DMS79 treated with DMSO at 0.1 percent for 48 hours (cell line): ENCODE results near the gene KIF4A.

ENCODE experiments used
- DNase-seq: peaks from one replicate; lab custom pipeline; 2025; lab: John Stamatoyannopoulos, UW

The KIF4A gene

DNA sequence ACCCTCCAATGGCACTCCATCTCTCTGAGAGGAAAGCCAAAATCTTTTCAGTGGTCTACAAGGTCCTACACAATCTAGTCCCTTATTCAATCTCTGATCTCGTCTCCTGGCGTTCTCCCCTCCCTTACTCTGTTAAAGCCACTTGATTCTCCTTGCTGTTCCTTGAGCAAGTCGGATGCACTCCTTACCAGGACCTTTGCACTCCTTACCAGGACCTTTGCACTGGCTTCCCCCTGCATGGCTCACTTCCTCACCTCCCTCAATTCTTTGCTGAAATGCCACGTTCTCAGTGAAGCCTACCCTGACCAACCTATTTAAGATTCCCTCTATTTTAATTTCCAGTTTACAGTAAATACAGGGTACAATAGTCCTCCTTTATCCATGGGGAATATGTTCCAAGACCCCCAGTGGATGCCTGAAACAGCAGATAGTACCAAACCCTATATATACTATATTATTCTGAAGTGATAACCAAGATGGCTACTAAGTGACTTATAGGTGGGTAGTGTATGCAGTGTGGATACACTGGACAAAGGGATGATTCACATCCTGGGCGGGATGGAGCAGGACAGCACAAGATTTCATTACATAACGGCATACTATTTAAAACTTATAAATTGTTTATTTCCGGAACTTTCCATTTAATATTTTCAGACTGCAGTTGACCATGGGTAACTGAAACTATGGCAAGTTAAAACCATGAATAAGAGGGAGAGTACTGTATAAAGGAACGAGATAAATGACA, 148.2 kb downstream of the KIF4A start:
- no peak for DNase-seq

DNA sequence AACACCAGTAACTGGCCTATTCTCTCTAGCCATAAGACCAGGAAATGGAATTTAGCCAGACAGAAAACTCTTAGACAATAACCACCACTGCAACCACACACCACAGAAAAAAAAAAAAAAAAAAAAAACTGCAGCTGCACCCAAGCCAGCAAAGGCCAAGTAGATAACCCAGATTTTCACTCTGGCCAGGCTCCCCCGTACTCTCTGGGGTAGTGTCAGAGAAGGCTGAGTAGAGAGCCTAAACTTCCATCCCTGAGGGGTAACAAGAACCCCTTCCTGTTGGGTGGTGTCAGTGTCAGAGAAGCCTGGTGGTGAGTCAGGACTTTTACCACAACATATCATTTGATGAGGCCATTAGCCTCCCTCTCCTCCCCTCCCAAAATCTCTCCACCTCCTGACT, 149.1 kb downstream of the KIF4A start:
- DNase-seq = no peak

DNA sequence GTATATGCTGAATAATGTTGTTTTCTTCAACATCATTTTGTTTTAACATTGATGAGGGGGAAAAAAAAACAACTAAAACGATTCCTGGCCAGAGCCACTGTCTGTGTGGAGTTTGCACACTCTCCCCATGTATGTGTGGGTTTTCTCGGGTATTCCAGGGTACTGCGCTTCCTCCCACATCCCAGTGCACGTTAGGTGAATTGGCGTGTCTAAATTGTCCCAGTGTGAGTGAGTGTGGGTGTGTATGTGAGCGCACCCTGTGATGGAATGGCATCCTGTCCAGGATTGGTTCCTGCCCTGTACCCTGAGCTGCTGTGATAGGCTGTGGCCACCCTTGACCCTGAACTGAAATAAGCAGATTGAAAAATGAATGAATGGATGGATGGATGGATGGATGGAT, 152.3 kb downstream of the KIF4A start:
- no peak for DNase-seq

DNA sequence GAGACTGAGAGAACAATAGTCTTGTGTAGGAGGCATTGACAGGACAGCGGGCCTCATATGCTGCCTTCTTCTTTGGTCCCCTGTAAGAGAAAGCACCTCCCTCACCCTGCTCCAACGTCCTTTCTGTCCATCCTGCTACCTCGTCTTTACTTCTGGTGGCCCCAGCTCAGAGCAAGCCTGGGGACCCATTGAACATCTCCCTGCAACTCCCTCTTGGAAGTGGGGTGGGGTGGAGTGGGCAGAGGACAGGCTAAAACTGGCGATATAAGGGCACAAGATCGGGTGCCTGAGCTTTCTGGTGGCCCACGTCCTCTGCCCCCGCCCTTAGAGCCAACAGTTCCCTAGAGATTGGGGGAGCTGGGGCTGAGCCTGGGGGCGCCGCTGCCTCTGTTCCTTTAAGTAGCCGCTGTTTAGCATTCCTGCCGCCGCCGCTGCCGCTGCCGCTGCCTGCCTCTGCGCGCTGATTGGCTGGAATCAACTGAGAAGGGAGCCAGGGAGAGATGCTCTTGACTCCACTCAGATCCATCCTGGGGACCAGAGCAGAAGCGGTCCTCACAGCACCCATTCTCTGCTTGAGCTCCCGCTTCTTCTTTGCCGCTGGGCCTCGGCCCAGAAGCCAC, 154.5 kb downstream of the KIF4A start, which contains the start of gene DLG3:
Gene DLG3 (plus strand): TSS at position 510 of the 620 bp plus-strand sequence. CDS start 367 bp downstream, outside the sequence.
- DNase-seq = peak; percentile 33

- DNase-seq = no peak
Observed at GRCh38 chrX:70444946-70445656, 155.2 kb downstream of the KIF4A start.

GRCh38 chrX:70445951-70446350, 156.0 kb downstream of the KIF4A start:
- DNase-seq = no peak

- no peak for DNase-seq
Observed at GRCh38 chrX:70446380-70447350, 156.8 kb downstream of the KIF4A start.

DNA sequence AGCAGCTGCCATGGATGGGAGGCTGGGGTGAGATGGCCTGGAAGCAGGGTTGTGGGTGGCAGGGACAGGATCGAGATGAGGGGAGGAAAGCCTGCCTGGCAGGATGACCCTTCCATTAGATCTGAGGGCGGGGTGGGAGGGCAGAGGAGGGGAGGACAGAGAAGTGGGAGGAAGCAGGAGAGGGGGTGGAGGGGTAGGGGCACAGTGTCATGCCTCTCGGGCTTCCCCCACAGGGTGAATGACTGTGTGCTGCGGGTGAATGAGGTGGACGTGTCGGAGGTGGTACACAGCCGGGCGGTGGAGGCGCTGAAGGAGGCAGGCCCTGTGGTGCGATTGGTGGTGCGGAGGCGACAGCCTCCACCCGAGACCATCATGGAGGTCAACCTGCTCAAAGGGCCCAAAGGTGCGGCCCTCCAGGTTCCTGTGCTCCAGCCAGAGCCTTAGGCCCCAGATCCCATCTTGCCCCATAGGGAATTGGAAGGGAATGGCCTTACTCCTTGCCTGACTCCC, 159.6 kb downstream of the KIF4A start:
- no peak for DNase-seq

GRCh38 chrX:70452143-70452733, 162.3 kb downstream of the KIF4A start:
- DNase-seq = peak; percentile 39

DNA sequence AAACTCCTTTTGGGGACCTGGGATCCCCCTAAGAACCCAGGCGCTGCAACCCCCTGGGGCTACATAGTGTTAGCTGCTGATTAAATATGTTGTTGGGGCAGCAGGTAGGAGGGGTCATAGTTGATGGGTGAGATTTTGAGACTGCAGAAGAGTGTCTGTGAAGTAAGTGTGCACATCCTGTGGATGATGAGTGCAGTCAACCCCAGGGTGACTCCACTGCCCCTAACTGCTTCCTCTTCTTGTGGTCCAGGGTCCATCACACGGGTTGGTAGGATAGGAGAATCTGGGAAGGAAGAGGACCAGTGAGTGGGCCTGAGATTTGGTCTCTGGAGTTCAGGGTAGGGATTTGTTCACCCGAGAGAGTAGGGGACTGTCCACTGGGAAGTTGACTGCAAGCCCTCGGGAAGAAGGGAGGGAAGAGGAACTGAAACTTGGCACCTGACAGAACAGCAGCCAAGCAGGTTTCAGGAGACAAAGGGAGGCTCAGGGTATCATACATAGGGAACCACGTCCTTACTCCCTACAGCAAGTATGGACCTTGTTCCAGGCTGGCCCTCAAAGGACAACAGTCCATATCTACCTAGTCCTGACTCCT, 163.2 kb downstream of the KIF4A start:
- DNase-seq = no peak

- DNase-seq = peak; percentile 82
Observed at GRCh38 chrX:70454441-70455365, 164.8 kb downstream of the KIF4A start.

DNA sequence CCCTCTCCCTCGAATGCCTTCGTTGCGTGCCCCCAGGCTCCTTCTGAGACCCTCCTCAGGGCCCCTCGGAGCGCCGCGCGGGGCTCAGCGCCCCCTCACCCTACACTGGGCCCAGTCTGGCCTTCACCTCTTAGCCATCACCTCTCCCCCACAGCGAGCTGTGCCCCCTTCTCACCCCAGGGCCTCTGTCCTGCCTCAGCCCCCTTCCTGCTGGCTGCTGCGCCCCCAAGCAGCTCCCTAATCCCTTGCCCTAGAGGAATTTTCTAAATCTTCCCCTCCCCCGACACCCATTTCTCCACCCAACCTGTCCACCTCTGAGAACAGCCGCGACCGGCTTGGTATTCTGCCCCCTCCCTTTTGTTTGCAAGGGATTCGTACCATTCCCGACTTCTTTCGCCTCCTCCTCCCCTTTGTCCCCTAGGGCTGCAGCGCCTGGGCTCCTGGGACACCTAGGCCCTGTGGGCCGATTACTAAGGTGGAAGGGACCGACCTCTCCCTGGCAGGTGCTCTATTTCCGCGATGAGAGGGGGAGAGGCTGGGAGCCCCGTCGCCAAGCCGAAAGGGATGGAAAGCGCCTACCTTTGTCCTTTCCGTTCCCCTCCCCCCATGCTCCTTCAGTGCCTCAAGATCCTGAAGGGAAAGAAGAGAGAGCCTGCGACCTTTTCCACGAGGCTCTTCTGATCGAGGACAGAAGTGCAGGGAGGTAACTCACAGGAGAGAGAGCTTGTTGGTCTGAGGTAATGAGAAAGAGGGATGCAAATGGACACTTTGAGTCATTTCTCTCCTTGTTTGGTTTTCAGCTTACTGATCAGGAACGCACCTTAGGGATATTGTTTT, 165.7 kb downstream of the KIF4A start:
- peak; percentile 19 for DNase-seq

GRCh38 chrX:70456256-70456655, 166.4 kb downstream of the KIF4A start:
- DNase-seq = no peak

GRCh38 chrX:70461026-70461425, 171.1 kb downstream of the KIF4A start:
- no peak for DNase-seq

DNA sequence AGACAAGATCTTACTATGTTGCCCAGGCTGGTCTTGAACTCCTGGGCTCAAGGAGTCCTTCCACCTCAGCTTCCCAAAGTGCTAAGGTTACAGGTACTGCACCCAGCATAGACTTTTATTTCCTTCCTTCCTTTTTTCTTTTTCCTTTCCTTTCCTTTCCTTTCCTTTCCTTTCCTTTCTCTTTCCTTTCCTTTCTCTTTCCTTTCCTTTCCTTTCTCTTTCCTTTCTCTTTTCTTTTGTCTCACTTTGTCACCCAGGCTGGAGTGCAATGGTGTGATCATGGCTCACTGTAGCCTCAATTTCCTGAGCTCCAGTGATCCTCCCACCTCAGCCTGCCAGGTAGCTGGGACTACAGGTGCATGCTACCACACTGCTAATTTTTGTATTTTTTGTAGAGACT, 174.1 kb downstream of the KIF4A start:
- DNase-seq = no peak

DNA sequence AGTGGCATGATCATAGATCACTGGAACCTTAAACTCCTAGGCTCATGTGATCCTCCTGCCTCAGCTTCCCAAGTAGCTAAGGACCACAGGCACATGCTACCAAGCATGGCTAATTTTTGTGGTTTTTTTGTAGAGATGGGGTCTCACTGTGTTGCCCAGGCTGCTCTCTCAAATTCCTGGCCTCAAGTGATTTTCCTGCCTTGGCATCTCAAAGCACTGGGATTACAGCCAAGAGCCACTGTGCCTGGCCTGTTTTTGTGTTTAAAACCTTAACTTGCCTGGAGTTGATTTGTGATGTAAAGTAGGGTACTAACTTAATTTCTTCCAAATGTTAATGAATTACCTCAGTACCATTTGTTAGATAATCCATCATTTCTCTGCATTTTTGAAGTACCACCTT, 177.1 kb downstream of the KIF4A start:
- no peak for DNase-seq

- no peak for DNase-seq
Observed at GRCh38 chrX:70468709-70469108, 178.8 kb downstream of the KIF4A start.
